HG02763 (cell line): ENCODE measurements around the gene OVCH2.
A peak's percentile ranks its signal among the peaks of the same experiment; 100 is the strongest.
"Not testable (repeated sequence)": the region's sequence is repeated elsewhere in the genome, so short reads cannot be mapped to it uniquely, and the experiment has no call there.

Source experiments
- ATAC-seq: cut with Tn5 transposase; IDR thresholded peaks from one replicate; pipeline ENCODE4 v1.9.1; 2021; ENCODE audit warnings: mild to moderate bottlenecking, moderate library complexity; ENCODE audit not compliant: unreplicated experiment

The OVCH2 gene

DNA sequence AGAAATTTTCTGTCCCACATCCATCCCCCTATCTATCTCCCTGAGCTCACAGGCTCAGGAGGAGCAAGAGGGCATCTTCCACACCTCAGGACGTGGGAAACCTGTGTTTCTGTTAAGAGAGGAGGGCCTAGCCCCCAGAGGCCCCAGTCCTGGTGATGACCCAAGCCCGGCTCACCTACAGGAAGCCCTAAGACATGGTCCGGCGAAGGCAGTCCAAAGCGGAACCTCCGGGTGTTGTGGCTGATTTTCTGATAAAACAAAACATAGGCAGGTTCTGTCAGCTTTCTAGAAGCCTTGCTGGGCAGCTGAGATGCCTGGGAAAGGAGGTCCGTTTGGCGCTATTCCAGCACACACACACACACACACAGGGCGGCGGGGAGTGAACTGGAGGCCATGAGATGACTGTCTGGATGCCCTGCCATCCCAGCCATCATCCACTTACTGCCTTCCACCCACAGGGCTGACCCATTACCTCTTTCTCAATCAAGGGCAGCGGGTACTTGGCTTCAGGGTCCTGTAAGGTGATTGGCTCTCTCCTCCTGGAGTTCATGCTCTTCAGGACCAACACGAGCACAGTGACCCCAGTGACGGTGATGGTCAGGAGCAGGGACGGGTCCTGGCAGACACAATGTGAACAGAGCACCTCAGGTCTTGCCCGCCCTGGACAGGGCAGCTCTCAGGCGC is 33.9 kb downstream of the OVCH2 start:
- ATAC-seq: peak; percentile 6

DNA sequence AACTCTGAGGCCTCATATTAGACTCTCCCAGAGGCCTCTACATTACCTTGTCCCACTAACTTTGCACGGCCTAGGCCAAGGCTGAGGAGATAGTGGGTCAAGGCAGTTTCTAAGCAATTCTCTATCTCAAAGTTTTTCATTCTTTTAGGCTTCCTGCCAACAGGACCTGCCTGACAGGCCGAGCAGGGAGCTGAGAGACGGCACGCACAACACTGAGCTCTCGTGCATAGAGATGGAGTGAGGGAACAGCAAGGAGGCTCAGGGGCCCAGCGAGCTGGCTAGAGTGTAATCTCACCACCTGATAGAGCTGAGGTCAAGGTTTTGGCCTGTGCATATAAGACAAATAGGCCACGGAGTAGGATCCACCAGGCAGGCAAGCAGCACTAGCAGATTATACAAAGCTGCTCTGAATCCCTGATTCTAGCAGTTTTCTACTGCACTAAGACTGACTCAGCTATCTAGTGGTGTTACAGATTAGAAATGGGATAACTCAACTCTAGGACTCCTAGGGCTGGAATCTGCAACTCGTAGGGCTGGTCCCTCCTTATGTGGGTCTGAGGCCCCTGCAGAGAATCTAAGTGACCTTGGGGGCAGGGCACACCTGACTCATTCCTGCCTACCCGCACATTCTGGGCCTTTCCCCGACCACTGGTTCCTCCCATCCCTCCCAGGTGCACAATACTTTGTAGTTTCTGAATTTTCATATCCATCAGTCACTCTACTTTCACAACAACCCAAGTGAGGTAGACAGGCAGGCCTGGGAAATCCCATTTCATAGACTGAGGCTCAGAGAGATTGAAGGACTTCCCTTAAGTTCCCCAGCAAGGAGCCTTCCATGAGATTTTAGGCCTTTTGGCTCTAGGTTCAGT is 34.7 kb downstream of the OVCH2 start:
- ATAC-seq: peak; percentile 66

DNA sequence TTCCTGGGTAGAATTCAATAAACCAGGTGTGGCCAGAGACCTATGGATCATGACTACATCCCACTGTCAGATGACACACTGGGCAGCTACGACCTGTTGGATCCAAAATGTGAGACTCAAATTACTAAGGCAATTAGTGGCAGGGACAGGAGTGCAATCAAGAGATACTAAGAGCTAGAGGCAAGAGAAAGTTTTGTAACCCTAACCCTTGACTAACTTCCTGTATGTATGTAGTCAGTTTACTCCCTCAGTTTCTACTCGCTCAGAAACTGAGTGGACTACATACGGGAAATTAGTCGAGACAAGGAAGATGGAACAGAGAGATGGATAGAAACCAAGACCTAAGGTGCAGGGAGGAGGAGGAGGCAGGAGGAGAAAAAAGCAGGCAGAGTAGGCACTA is 35.6 kb downstream of the OVCH2 start:
- no peak for ATAC-seq

DNA sequence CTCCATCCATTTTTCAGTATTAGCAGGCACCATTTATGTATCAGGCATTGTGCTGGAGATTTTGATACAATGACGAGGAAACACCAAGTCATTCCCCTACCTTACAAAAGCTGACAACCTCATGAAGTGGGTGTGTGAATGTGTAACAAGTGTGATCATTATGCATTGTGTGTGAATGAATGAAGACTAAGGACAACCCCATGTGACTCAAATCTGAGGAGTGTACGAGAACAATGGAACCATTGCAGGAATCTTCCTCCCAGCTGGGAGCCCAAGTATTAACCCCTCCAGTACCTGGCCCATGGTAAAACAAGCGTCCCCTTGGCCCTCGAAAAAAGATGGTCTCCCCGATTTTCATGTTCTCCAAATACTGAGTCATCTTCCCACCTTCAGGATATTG is 37.4 kb downstream of the OVCH2 start:
- ATAC-seq: no peak

DNA sequence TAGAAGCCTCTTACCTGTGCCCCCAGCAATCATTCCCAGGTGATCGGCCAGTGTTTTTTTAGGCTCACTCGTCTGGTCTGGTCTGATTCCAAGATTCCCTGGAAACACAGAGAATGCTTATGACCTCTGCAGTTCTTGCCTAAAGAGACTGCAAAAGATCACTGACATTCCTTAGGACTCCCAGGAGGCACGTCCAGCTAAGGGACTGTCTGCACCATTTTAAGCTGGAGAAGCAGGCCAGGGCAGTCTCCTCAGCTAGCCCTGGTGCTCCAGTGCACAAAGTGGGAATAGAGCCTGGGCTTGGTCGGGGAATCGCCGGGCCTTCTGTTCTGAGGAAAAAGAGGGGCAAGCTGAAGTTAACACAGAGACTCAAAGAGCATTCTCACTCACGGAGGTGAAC is 37.8 kb downstream of the OVCH2 start:
- ATAC-seq: no peak

DNA sequence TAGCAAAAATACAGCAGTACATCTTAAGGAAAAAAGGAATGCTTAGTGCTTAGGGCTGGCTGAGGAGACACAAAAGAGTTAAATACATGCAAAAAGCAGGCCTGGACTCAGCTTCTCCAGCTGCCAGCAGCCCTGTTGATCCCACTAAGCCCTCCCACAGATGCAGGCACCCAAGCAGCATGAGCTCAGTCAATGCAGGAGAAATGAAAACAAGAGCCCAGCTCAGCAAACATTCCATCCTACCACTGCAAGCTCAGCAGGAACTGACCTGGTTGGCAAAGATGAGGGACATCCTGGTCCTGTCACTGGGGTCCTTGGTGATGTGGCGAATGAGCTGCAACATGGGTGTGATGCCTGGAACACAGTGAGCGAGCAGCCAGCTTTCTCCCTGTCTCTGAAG is 38.8 kb downstream of the OVCH2 start:
- no peak for ATAC-seq

DNA sequence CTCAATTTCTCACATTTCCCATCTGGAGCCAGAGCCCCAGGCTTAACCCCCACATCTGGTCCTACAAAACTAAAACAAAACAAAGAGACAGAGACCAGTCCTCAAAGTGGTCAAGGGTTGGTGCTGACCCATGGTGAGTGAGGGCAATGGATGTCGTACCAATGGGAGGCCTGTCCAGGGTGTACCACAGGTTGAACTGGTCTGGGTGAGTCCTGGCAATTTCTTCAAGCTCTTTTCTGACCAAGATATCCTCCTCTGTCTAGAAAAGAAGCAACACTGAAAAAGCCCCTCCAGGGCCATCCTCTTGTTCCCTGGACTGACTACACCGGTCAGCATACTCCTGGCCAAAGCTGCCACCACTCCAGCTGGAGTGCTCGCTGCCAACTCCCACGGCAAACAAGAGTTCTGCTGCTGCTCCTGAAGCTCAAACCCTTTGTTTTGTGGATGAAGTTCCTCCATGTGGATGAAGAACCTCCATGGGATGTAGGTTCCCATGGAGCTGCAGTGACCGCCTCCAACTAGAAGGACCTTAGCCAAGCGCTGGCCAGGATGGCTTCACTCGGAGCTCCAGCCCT is 39.9 kb downstream of the OVCH2 start:
- ATAC-seq: no peak

DNA sequence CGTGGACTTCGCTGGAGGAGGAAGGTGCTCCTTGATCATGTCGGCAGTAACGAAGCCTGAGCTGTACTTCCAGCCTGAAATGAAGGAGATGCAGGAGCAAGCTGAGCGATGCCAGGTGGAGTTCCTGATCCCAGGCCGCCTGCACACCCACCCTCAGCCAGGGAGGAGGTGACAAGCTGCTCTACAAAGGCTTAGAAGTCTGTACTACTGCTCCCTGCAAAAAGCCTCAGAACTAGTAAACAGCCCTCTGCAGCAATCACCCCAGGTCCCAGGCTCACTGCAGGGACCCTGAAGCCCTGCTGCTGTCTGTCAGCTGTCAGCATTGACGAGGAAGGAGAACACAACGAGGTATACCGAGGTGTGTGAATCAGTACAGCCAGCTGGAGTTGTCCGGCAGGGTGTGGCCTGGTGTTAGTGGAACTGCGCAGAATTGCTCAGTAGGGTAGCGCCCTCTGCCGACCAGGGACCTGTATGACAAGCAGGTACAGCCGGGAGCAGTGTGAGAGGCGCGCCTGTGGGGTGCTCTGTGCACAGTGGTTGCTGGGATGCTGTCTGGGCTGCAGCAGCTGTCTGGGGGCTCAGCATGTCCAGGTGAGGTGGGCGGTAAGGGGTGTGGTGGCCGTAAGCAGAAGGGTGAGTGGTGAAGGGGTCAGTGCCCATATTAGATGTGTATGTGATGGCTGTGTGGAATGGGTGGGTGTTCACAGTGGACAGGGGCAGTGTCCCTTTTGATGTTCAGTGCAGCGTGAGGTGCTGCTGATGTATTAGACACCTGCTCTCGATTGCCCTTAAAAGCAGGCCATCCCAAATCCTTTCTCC is 40.6 kb downstream of the OVCH2 start:
- ATAC-seq: peak; percentile 96

DNA sequence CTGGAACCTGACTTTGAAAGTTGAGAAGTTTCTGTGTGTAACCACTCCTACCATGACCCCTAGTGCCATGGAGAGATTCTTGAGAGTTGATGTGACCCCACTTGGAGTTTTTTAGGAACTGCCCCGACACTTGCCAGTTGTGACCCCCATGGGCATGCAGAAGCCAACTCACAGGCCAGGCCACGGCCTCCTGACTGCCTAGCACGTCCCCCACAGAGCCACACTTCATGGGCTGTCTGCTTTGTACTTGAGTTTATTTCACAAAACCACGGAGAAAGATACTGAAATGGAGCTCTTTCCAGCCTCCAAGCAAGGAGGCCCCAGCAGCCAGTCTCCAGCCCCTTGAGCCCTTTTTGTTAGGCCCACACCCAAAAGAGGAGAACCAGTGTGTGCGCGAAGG is 41.4 kb downstream of the OVCH2 start:
- ATAC-seq: no peak

DNA sequence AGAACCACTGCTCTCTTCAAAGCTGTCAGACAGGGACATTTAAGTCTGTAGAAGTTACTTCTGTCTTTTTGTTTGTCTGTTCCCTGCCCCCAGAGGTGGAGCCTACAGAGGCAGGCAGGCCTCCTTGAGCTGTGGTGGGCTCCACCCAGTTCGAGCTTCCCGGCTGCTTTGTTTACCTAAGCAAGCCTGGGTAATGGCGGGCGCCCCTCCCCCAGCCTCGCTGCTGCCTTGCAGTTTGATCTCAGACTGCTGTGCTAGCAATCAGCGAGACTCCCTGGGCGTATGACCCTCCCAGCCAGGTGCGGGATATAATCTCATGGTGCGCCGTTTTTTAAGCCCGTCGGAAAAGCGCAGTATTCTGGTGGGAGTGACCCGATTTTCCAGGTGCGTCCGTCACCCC is 42.7 kb downstream of the OVCH2 start:
- not testable (repeated sequence) for ATAC-seq

DNA sequence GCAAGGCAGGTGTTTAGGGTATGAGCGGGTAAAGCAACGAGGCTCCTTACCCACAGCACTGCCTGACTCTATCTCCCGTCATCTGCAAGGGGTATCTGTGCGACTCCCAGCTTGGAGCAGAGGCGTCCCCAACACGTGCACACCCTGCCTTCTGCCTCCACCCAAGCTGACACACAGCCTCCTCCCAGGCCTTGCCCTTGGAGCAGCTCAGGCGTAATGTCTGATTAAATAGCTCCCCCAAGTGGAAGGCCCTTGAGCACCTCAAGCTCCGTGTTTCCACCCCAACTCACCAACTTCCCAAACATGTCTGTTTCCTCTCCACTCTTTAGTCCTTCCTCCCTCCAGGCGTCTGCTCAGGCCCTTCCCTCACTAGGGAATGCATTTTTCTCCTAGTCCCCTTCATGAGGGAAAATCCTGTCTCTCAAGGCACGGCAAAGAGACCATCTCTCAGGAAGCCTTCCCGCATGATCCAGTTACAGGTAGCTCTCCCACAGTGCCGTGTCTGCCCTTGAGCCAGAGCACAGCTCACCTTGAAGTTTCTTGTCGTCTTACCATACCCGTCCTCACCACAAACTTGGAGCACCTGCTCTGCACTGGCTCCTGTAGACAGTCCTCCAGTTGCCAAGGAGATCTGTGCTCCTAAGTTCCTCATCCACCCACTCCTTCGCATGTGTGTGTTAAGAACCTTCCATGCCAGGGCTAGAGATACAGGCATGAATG is 48.8 kb downstream of the OVCH2 start:
- ATAC-seq: no peak

DNA sequence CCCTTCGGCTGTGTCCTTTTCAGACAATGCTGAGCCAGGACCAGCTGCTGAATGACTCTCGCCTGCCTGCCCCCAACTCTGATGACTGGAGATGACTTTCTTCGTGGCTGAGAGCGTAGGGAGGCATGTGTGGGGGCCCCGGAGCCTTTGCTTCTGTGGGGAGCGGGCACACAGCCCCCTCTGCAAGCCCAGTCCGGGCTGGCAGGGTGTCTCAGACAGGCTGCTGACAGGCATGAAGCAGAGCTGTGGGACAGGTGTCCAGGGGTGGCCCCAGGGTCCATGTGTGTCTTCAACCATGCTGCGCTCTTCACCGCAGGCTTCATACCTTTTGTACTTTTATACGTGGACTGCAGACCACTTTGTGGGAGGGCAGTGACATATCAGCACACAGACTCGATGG is 49.6 kb downstream of the OVCH2 start:
- ATAC-seq: no peak

DNA sequence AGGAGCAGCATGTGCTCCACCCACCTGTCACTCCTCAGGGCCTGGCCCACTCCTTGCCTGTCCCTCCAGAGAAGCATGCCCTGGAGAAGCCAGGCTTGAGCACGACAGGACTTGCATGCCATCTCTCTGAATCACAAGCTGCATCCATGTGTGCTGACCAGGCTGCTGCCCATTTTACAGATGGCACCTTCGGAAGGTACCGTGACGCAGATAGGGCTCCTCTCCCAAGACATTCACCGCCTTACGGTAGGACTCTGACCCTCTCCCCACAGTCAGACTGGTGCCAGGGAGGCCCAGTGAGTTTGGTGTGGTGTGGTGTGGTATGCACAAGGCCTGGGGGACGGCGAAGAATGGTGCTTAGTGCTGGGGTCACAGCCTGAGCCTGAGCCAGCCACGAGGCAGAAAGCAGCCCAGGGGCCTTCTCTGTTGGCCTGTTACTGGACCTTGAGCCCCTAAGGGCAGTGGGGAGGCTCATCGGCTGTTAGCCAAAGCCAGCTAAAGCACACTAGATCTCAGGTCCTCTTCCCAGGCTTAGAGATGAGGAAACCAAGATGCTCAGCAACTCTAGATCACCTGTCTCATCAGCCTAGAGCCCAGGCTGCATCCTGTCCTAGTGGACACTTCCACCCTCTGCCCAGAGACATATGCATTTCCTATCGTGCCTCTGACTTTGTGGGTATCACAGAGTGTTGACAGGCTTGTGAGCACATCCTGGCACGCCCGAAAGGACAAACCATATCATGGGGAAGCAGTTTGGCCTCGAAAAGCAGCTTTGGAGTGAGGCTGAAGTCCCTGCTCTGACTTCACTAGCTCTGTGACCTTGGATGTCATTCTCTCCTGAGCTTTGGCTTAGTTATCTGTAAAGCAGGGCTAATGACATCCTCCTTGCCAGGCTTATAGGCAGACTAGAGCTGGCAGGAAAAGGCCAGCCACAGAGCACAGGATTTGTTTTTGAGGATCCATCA is 50.7 kb downstream of the OVCH2 start:
- ATAC-seq: no peak

DNA sequence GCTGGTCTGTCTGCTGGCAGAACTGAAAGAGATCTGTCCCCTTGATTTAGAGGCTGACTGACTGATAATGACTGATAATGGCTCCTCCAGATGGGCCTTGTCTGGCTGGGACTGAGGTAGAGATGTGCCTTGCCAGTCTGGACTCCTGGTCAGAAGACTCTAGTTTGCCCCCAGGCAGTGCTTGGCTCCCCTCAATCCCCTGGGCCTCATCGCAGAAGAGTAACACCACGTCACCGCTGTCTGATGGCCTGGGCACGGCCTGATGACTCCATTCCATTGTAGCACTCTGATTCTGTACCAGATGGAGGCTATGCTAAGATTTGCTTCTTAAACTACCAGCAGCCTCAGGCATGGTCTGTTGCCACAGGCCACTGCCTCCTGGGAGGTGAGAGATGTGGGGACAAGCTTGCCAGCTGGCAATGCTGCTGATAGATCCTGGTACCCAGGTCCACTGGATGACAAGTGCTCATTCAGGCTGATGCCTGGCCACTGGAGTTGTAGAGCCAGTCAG is 52.0 kb downstream of the OVCH2 start:
- ATAC-seq: no peak

DNA sequence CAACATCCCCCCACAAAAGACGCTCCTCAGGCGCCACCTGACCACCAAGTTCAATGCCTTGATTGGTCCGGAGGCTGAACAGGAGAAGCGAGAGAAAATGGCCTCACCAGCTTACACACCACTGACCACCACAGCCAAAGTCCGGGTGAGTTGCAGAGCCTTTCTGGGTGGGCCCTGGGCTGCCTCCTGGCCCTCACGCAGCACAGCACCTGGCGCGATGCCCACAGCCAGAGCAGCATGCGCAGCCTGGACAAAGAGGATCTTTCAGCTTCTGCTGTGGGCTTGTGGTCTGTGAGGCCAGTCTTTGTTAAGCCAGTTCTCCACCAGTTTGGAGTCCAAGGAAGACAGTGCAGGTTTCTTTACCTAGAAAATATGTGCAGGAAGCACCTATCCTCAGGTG is 54.6 kb downstream of the OVCH2 start:
- no peak for ATAC-seq

DNA sequence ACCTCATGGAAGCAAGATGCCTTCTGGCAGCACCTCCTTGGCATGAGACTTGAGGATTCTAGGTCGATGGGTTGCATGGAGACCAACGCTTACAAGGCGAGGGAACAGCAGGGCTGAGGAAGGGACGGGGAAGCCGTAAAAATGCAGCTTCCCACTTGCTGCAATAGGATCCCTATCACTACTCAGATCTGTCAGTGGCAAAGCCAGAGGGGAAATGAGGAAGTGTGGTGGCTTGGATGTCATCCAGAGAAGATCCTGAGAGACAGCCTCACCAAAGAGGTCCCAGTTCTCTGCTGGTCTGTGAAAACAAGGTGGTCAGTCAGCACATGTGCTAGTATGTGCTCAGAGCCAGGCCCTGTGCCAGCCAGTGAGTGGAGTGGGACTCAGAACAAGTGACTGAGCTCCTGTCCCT is 55.1 kb downstream of the OVCH2 start:
- ATAC-seq: no peak

DNA sequence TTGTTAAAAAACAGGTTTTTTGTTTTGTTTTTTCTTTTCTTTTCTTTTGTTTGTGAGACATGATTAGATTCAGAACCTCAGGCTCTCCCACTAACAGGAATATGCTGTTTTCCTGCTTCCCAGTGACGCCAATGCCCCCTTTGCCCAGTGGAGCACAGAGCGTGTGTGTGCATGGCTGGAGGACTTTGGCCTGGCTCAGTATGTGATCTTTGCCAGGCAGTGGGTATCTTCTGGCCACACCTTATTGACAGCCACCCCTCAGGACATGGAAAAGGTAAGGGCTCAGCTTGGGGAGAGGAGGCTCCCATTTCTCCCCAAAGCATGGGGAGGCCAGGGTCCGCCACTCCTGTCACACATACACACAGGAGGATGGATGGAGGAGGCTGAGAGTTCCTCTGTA is 58.0 kb downstream of the OVCH2 start:
- no peak for ATAC-seq

DNA sequence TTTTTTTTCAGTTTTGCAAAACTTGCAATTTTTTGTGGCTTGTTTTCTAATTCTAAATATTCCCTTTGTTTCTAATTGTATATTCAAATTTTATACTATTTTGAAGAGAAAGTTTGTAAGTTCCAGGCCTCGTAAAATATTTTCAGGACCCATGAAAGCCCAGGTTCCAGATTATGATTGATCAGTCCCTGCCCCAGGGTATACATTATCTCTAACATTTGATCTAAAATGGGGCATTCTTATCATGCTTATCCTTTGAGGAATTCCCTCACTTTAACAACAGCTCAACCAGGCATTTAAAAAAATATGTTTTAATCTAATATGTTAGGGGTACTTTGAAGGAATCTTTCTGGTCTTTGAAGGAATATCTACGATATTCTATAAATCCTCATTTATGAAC is 59.4 kb downstream of the OVCH2 start:
- ATAC-seq: no peak

DNA sequence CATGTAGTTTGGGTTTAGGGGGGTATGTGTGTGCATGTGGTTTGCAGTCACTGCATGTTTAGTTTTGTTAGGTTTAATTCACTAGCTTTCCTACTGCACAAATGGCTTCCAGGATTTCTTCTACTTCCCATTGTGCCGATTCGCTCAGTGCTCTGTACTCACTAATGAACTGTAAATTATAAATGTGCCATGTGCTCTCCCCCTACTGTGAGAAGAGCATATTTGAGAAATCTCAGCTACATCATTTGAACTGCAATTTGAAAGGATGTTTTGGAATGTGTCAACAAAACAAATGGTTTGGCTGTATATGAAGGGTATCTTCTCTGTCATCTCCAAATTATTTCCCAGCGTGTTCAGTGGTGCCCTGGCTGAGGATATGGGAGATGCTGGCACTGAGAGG is 61.1 kb downstream of the OVCH2 start:
- no peak for ATAC-seq
